ENCODE data around the gene EIF4EBP3. TPM values are rescaled to one million over a fixed set of nuclear protein-coding genes. Genes with fewer than 3 reads are reported as not detected.

EIF4EBP3 gene
- total and polyA plus RNA-seq, 9 of the 15 experiments (the other 6 are each of a cell fraction or from before 2014, with no cell fraction given): 1.3 to 7.5 (median 3.8) TPM

DNA sequence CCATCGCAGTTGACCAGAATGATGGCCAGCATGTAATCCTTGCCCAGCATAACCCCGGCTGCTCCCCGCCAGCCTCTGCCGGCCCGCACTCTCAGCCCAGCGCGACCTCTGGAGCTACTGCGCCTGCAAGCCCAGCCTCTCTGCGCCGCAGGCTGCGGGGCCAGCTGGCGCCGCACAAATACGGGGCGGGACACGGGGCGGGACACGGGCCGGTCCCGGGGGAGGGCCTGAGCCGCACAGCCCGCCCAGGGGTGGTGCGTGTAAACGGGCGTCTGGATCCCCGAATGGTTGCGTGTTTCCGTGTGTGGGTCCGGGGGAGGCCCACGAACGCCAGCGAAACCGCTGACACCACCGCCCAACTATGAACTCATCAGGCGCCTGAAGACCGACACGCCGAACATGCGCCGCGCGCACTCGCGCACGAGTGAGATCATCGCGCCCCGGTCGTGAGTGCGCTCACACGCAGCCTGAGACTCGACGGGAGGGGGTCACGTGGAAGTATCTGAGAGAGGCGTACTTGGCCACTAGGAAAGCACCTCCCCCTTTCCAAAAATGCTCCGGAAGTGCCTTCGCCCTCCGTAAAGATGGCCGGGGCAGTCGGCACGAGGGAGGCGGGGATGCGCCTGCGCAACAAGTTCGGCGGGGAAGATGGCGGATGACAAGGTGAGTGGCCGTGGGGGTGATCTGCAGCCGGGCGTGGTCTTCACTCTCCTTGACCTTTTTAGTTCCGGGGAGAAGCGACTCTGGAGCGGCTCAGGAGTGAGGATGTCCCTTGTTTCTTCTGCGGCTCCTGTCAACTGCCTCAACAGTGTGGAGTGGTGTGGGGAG, 16.9 kb downstream of the EIF4EBP3 start, which contains the start of the genes APBB3 and SLC35A4 (continued):
- TF ChIP-seq, protein P1, sequence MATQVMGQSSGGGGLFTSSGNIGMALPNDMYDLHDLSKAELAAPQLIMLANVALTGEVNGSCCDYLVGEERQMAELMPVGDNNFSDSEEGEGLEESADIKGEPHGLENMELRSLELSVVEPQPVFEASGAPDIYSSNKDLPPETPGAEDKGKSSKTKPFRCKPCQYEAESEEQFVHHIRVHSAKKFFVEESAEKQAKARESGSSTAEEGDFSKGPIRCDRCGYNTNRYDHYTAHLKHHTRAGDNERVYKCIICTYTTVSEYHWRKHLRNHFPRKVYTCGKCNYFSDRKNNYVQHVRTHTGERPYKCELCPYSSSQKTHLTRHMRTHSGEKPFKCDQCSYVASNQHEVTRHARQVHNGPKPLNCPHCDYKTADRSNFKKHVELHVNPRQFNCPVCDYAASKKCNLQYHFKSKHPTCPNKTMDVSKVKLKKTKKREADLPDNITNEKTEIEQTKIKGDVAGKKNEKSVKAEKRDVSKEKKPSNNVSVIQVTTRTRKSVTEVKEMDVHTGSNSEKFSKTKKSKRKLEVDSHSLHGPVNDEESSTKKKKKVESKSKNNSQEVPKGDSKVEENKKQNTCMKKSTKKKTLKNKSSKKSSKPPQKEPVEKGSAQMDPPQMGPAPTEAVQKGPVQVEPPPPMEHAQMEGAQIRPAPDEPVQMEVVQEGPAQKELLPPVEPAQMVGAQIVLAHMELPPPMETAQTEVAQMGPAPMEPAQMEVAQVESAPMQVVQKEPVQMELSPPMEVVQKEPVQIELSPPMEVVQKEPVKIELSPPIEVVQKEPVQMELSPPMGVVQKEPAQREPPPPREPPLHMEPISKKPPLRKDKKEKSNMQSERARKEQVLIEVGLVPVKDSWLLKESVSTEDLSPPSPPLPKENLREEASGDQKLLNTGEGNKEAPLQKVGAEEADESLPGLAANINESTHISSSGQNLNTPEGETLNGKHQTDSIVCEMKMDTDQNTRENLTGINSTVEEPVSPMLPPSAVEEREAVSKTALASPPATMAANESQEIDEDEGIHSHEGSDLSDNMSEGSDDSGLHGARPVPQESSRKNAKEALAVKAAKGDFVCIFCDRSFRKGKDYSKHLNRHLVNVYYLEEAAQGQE (IDR thresholded peaks at IDR 0.05; ENCODE audit: borderline replicate concordance): peak; percentile 44; the same call in 1 of the 2 replicates
- TF ChIP-seq, protein P1 (CRISPR knock-in tag; IDR thresholded peaks at IDR 0.05; ENCODE audit: low read depth): no peak
- TF ChIP-seq ETV5 (CRISPR knock-in tag; IDR thresholded peaks at IDR 0.05; ENCODE audit: low read depth) (peak; percentile 98), ZNF197 (CRISPR knock-in tag; IDR thresholded peaks at IDR 0.05; ENCODE audit: low read depth) (no peak), ZNF436 (CRISPR knock-in tag; IDR thresholded peaks at IDR 0.05) (no peak), BCL6 (CRISPR knock-in tag; IDR thresholded peaks at IDR 0.05) (no peak), MTF1 (CRISPR knock-in tag; IDR thresholded peaks at IDR 0.05; ENCODE audit: borderline replicate concordance) (no peak), SRSF1 (IDR thresholded peaks at IDR 0.05; ENCODE audit: low read depth, low read length) (no peak), LEF1 (IDR thresholded peaks at IDR 0.05) (peak; percentile 75)
- TF ChIP-seq, protein P2, sequence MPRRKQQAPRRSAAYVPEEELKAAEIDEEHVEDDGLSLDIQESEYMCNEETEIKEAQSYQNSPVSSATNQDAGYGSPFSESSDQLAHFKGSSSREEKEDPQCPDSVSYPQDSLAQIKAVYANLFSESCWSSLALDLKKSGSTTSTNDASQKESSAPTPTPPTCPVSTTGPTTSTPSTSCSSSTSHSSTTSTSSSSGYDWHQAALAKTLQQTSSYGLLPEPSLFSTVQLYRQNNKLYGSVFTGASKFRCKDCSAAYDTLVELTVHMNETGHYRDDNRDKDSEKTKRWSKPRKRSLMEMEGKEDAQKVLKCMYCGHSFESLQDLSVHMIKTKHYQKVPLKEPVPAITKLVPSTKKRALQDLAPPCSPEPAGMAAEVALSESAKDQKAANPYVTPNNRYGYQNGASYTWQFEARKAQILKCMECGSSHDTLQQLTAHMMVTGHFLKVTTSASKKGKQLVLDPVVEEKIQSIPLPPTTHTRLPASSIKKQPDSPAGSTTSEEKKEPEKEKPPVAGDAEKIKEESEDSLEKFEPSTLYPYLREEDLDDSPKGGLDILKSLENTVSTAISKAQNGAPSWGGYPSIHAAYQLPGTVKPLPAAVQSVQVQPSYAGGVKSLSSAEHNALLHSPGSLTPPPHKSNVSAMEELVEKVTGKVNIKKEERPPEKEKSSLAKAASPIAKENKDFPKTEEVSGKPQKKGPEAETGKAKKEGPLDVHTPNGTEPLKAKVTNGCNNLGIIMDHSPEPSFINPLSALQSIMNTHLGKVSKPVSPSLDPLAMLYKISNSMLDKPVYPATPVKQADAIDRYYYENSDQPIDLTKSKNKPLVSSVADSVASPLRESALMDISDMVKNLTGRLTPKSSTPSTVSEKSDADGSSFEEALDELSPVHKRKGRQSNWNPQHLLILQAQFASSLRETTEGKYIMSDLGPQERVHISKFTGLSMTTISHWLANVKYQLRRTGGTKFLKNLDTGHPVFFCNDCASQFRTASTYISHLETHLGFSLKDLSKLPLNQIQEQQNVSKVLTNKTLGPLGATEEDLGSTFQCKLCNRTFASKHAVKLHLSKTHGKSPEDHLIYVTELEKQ (CRISPR knock-in tag; IDR thresholded peaks at IDR 0.05): no peak
- TF ChIP-seq, protein P3, sequence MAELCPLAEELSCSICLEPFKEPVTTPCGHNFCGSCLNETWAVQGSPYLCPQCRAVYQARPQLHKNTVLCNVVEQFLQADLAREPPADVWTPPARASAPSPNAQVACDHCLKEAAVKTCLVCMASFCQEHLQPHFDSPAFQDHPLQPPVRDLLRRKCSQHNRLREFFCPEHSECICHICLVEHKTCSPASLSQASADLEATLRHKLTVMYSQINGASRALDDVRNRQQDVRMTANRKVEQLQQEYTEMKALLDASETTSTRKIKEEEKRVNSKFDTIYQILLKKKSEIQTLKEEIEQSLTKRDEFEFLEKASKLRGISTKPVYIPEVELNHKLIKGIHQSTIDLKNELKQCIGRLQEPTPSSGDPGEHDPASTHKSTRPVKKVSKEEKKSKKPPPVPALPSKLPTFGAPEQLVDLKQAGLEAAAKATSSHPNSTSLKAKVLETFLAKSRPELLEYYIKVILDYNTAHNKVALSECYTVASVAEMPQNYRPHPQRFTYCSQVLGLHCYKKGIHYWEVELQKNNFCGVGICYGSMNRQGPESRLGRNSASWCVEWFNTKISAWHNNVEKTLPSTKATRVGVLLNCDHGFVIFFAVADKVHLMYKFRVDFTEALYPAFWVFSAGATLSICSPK (IDR thresholded peaks at IDR 0.05; ENCODE audit: borderline replicate concordance): no peak
